Mesothelial cell of epicardium (in vitro differentiated cells): Measurements from ENCODE around the gene MTIF3. TPM values are rescaled to one million over a fixed set of nuclear protein-coding genes. Genes with fewer than 3 reads are reported as not detected.

ENCODE experiments used
- DNase-seq, 2 experiments: peaks; one replicate each; pipeline ENCODE4 v3.0.0; 2021; ENCODE audit warnings: low spot score in 2 of 2; ENCODE audit not compliant: unreplicated experiment in 2 of 2
- H3K27ac Mint-ChIP-seq: 2 replicates; pipeline ENCODE4 v1.8.0; 2021; ENCODE audit warnings: mixed read lengths
- H3K27me3 Mint-ChIP-seq: 2 replicates; pipeline ENCODE4 v1.8.0; 2021; ENCODE audit warnings: low read depth, mixed read lengths
- H3K36me3 Mint-ChIP-seq: 2 replicates; pipeline ENCODE4 v1.8.0; 2021; ENCODE audit warnings: mixed read lengths
- H3K4me1 Mint-ChIP-seq: 2 replicates; pipeline ENCODE4 v1.8.0; 2021; ENCODE audit warnings: mixed read lengths
- H3K4me3 Mint-ChIP-seq: 2 replicates; pipeline ENCODE4 v1.8.0; 2021; ENCODE audit warnings: mild to moderate bottlenecking, moderate library complexity, mixed read lengths
- H3K9me3 Mint-ChIP-seq: 2 replicates; pipeline ENCODE4 v1.8.0; 2021; ENCODE audit warnings: mixed read lengths
- total RNA-seq: library from RNA; stranded (reverse); gene quantifications from 3 replicates; pipeline ENCODE4 v1.2.1, GENCODE V29; 2021
- TF ChIP-seq, protein P1 (sequence below): fragments of 200-600 bp; sonication (generic); IDR thresholded peaks from one replicate; pipeline ENCODE4 v1.5.0; 2021; ENCODE audit warnings: antibody characterized with exemption; ENCODE audit not compliant: unreplicated experiment

Gene MTIF3
- total RNA-seq, 1 donor from 2014 or later = 40.4 TPM

DNA sequence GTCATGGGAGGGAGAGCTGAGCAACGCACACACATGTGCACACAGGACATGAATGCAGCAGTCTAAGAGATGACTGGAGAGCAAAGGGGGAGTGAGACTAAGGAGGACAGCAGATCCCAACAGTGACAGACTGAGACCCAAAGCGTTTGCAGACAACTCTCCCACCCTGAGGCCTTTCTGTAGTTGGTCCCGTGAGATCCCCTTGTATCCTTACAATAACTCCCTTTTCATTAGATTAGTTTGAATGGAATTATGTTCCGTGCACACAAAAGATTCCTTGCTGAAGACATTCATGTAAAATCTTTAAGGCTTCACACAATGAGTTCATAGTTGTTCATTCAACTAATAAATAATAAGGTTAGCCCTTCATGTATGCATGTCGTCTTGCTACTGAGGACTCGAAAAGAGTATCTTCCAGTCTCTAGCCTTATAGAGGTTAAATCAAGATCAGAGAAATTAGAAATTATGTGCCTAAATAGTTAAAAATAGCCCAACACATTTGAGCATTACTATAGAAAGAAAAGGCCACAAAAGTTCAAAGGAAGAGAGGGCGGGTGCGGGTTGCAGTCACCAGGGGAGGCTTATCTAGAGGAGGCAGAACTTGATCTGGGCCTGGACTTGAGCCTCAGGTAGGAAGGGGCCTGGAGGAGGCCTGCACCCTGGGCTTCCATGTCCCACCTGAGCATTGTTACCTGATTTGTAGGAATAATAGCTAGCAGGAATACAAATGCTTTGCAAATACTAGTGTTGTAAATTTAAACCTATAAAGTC, 29.1 kb downstream of the MTIF3 start:
- TF ChIP-seq, protein P1, sequence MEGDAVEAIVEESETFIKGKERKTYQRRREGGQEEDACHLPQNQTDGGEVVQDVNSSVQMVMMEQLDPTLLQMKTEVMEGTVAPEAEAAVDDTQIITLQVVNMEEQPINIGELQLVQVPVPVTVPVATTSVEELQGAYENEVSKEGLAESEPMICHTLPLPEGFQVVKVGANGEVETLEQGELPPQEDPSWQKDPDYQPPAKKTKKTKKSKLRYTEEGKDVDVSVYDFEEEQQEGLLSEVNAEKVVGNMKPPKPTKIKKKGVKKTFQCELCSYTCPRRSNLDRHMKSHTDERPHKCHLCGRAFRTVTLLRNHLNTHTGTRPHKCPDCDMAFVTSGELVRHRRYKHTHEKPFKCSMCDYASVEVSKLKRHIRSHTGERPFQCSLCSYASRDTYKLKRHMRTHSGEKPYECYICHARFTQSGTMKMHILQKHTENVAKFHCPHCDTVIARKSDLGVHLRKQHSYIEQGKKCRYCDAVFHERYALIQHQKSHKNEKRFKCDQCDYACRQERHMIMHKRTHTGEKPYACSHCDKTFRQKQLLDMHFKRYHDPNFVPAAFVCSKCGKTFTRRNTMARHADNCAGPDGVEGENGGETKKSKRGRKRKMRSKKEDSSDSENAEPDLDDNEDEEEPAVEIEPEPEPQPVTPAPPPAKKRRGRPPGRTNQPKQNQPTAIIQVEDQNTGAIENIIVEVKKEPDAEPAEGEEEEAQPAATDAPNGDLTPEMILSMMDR = no peak
- DNase-seq = no peak
- H3K4me3 Mint-ChIP-seq = no peak overlapping the region
- H3K27ac Mint-ChIP-seq = no peak overlapping the region
- H3K27me3 Mint-ChIP-seq = peaks cover 12% of the 10 kb centered on the region
- peaks cover 15% of the 10 kb centered on the region for H3K4me1 Mint-ChIP-seq
- no peaks in the 10 kb centered on the region for H3K36me3 Mint-ChIP-seq
- H3K9me3 Mint-ChIP-seq = no peaks in the 10 kb centered on the region

DNA sequence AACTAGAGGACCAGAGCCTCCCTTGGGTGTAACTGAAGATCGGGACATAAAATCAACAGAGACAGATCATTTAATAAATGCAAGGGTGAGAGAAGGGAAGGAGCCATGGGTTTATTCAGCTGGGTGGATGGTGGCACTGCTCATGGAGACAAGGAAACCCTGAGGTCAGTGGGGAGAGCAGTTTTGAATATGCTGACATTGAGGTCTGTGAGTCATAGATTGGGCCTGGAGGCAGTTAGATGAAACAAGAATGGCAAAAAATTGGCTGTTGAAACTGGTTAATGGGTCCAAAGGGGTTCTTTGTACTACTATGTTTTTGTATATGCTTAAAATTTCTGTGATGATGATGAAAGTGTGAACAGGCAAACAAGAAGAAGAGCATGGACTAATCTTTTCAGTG, 31.0 kb downstream of the MTIF3 start:
- TF ChIP-seq, protein P1 = no peak
- Mint-ChIP-seq H3K27me3 (peaks cover 31% of the 10 kb centered on the region), H3K36me3 (no peaks in the 10 kb centered on the region), H3K9me3 (no peaks in the 10 kb centered on the region), H3K27ac (no peak overlapping the region), H3K4me1 (peaks cover 2% of the 10 kb centered on the region), H3K4me3 (no peak overlapping the region)
- no peak for DNase-seq

DNA sequence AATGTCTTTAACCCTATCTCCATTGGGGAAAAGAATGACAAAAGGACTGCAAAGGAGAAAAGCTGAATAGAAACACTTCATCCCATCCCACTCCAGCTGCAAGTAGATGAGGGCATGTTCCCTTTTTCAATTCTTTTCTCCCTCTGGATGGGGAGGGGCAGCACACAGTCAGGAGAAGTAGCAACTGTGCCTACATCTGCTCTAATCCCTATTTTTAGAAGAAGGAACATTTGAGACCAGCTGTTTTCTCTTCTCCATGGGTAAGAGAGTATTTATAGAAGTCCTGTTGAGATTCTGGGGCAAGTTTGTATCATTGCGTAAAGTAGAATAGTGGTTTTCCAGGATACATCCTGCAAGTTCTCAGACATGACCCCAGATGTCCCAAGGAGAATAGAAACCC, 35.2 kb downstream of the MTIF3 start:
- peaks cover 63% of the 10 kb centered on the region for H3K27me3 Mint-ChIP-seq
- no peak for DNase-seq
- H3K36me3 Mint-ChIP-seq = no peaks in the 10 kb centered on the region
- H3K4me3 Mint-ChIP-seq = no peak overlapping the region
- TF ChIP-seq, protein P1 = no peak
- no peak overlapping the region for H3K27ac Mint-ChIP-seq
- peaks cover 2% of the 10 kb centered on the region for H3K9me3 Mint-ChIP-seq
- no peaks in the 10 kb centered on the region for H3K4me1 Mint-ChIP-seq

DNA sequence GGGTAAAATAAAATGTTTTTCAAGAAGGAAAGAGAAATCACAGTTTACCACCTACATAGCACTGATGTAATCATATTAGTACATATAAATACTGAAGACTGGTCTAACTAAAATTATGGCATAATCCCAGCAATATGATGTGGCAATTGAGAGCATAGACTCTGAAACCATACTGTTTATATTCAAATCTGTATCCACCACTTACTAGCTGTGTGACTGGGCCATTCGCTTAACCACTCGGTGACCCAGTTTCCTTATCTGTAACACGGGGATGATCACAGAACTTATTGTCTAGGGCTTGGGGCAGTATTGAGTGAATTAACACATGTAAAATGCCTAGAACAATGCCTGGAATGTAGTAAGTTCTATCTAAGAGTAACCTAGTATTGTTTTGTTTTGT, 39.0 kb downstream of the MTIF3 start:
- H3K4me3 Mint-ChIP-seq = no peak overlapping the region
- H3K27ac Mint-ChIP-seq = no peak overlapping the region
- H3K9me3 Mint-ChIP-seq = peaks cover 8% of the 10 kb centered on the region
- no peaks in the 10 kb centered on the region for H3K4me1 Mint-ChIP-seq
- H3K27me3 Mint-ChIP-seq = peaks cover 64% of the 10 kb centered on the region
- TF ChIP-seq, protein P1 = no peak
- DNase-seq = no peak
- no peaks in the 10 kb centered on the region for H3K36me3 Mint-ChIP-seq

DNA sequence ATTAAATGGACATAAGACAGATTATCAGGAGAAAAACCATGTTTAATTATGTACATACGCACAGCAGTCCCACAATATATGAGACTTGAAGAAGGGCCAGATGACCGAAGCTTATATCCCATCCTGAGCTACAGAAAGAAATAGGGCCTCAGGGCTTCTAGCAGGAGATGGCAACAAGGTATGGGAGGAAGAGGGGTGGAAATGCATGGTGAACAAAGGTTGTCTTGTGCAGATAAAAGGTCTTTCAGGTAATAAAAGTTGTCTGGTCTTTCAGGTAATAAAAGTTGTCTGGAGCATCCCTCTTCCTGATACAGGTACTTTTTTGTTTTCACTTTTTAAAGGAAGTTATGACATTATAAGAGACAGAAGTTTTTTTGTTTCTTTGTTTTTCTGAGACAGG, 41.4 kb downstream of the MTIF3 start:
- Mint-ChIP-seq H3K4me3 (no peak overlapping the region), H3K27me3 (peaks cover 43% of the 10 kb centered on the region), H3K4me1 (peaks cover 6% of the 10 kb centered on the region), H3K9me3 (peaks cover 8% of the 10 kb centered on the region), H3K36me3 (no peaks in the 10 kb centered on the region), H3K27ac (no peak overlapping the region)
- TF ChIP-seq, protein P1 = no peak
- DNase-seq = no peak
